Kidney tubule cell (primary cell): ENCODE data around the gene EPDR1.
A peak's percentile ranks its signal among the peaks of the same experiment; 100 is the strongest.

Experiments used
- DNase-seq: peaks from one replicate; pipeline ENCODE4 v3.0.0-alpha.2; 2018; ENCODE audit warnings: low spot score

Gene EPDR1

DNA sequence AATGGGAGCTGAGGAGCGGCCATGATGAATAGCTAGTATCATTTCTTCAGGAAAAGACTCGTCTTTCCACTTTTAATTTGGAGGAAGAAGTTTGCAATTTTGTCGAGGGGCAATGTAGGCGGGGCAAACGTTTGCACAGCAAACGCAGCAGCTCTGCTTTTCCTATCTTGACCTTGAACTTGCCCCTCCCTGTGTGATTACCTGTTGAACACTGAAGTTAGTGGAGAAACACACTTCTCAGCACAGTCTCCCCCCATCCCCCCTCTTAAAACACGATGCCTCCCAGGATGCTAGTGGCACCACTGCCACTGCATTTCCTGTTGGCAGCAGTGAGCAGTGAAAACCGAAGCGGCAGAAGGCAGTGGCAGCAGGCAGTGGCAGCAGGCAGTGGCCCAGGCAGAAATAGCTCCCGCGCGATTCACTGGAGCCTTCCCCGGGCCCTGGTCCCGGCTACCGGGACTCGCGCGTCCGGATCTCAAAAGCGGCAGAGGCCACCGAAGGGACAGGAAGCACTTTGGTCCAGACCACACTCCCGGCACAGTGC, at the start of gene EPDR1:
EPDR1 (plus strand) TSS at position 336 of the 544 bp plus-strand sequence. CDS start 300 bp downstream, outside the sequence.
- DNase-seq, result peak; percentile 84

DNA sequence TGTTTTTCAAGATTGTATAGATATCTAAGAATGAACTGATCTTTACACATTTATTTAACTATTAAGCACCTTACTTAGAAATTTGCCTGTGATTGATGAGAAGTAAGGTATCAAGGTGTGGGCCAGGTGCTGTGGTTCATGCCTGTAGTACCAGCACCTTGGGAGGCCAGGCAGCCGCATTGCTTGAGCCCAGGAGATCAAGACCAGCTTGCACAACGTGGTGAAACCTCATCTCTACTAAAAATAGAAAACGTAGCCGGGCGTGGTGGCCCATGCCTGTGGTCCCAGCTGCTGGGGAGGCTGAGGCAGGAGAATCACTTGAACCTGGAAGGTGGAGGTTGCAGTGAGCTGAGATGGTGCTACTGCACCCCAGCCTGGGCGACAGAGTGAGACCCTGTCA, 38.4 kb upstream of the EPDR1 start:
- no peak for DNase-seq

DNA sequence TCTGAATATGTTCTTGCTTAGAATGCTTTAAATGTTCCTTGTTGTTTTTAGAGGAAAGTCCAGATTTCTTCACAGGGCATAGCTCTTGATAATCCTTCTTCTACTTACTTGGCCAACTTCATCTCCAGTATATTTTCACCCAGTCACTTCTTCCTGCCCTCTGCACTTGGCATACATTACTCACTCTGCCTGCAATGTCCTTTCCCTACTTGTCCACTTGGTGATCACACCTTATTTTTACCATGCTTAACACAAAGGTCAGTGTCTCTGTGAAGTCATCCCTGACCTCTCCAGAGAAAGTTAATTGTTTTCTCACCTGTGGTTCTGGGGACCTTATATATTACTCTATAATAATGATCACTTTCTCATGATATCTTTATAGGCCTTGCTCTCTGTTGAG, 27.1 kb upstream of the EPDR1 start:
- peak; percentile 58 for DNase-seq

DNA sequence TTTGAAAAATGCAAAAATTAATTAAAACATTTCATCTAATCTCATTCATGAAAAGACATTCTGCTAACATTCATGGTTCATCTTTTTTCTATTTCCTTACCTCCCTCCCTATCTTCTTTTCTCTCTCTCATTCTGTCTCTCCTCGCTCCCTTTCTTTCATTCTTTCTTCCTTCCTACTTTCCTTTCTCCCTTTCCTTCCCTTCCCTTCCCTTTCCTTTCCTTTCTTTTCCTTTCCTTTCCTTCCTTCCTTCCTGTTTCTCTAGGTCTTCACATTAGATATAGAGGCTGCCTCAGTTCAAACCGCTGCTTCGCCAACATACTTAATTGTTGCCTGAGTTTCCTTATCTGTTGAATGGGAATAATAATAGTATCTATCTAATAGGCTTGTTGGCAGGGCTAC, 25.8 kb upstream of the EPDR1 start:
- DNase-seq, result no peak

DNA sequence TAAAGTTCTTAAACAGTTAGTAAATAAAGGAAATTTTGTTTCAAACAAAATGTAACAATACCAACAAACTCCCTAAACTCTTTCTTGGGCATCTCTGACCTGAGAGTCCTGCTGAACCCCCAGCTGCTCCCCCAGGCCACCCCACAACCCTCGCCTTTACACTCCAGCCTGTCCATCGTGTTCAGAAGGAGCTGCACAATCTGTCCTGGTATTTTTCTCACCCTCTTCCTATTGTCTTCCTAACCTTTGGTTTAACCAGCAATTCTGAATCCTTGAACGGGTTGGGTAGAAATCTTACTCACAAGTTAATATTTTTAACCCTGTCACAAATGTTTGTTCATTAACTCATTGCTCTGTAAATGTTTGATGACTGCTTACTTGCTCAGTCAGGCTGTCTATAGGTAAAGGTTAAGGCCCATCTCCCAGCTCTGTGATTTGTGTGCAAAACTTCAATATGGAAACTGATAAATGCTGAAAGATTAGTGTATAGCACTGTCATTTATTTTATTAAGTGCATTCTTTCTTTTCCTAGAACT, 20.7 kb upstream of the EPDR1 start:
- DNase-seq, result peak; percentile 84

DNA sequence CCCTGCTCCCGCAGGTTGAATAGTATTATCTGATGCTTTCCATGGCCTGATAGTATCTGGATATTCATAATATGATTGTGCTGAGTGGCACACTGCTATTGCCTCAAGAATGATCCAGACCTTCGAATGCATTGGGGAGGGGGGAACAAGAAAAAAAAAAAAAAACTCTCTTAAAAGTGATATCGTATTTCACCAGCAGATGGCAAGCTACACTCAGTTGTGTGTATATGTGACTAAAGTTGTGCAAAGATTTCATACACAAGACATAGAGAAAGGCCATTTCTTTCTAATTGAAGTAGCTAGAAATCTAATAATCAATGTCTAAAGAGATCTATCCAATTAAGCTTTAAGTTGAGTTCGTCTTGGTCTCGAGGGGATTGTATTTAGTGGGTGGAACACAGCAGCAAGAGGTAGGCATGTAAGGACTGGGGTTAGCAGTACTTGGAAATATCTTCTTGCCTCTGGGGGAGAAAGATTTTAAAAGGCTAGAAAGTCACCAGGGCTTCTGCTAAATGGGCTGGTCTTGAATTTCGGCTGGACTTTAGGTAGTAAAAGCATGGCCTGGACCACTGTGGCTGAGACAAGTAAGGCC, 19.1 kb upstream of the EPDR1 start:
- peak; percentile 62 for DNase-seq

DNA sequence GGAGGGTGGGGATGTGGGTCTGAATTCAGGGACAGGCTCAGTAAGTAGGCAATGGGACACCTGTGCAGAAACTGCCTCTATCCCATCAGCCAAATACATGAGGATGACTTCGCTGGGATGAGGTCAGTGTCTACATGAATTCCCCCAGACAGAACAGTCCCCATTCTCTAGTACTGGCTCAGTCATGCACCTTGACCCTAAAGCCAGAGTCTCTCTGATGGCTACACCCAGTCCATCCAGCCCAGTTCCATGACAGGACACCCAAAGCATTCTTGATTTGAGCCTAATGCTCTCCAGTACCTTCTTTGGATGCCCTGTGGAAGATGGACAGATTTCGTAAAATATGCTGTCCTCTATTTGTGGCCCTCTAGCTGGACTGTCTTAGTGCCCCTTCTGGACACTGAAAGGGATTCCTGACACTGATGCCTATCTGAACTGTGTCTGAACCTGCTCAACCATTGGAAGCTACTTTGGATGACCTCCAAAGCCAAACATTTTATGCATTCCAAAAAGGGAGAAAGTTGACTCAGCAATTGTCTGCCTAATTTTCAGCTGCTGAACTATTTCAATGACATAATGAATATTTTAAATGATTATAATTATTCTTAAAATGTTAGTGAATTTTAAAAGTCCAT, 18.4 kb upstream of the EPDR1 start:
- DNase-seq, result peak; percentile 74

DNA sequence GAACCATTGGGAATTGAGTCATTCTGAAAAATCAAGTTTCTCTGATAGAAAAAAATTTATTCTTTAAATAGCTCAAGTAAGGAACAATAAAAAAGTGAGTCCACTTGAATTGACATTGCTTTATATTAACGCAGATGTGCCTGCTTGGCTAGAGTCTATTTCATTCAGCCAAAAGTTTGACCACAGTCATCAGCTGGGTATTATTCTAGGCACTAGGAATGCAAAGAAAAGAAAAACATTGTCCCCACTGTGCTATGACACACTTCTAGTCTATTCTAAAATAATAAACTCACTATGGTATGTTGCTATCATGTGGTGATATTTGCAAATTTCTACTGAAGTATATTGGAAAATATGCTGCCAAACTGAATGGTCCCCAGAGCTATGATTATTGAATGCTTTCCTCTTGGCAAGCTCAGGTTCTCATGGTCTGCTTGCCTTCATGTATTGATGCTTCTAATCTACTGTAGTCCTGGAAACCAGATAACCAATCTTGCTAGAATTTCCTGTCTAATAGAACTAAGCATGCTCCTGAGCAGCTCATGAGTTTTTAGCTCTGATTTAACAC, 12.1 kb upstream of the EPDR1 start:
- DNase-seq, result peak; percentile 28

DNA sequence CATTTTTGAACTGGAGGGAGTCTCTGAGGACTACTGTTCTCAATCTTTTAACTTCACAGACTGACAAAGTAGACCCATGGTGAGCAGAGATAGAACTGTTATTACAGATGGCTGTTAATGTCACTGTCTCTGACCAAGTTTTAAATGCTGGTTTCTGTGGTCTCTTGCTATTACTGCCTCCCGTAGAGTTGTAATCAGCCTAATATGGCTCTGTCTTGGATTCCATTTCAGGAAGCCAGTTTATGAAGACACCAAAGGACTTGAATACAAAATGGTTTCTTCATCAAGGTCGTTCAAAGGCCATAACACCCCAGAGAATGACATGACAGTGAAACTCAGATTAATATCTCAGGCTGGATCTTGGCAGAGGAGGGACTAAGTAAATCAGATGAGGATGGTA, 7.7 kb upstream of the EPDR1 start:
- no peak for DNase-seq

DNA sequence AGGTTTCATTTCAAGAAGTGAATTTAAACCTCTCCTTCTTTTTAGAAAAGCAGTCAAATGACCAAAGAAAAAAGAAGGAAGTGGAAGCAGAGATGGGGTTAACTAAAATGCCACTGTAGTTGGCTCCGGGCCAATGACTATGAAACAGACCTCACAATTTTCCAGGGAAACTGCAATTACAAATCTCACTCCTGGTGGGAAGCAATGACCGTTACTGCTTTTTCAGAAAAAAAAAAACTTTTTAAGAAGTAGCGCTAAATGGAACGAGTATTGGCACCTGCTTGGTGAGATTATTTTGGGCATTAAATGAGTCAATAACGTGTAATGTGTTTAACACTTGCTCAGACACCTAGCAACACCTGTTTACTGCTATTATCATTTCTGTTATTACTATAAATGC, 5.0 kb upstream of the EPDR1 start:
- peak; percentile 31 for DNase-seq

DNA sequence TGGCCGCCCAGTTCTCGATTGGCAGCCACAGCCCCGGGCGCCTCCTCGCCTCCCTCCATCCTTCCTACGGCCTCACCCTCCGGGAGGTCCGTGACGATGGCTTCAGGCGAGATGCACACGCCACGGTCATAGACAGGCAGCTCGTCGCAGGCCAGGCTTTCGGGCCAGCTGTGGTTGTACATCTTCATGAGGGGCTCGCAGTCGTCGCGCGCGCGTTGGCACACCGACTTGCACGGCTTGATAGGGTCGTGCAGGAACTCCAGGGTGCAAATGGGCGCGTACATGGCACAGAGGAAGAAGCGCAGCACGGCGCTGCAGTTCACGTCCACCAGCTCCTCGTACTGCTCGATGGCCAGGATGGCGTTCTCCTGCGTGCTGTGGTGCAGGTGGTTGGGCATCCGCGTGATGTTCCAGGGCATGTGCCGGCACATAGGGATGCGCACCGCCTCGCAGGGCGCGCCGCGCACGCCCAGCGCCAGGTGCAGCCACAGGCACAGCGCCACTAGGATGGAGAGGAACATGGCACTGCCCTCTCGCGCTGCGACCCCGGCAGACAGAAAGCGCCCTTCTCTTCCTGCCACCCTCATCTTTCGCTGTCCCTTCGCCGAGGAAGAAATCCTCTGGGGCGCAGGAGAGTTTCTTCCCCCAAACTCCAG, 4.3 kb upstream of the EPDR1 start:
- DNase-seq, result peak; percentile 25

DNA sequence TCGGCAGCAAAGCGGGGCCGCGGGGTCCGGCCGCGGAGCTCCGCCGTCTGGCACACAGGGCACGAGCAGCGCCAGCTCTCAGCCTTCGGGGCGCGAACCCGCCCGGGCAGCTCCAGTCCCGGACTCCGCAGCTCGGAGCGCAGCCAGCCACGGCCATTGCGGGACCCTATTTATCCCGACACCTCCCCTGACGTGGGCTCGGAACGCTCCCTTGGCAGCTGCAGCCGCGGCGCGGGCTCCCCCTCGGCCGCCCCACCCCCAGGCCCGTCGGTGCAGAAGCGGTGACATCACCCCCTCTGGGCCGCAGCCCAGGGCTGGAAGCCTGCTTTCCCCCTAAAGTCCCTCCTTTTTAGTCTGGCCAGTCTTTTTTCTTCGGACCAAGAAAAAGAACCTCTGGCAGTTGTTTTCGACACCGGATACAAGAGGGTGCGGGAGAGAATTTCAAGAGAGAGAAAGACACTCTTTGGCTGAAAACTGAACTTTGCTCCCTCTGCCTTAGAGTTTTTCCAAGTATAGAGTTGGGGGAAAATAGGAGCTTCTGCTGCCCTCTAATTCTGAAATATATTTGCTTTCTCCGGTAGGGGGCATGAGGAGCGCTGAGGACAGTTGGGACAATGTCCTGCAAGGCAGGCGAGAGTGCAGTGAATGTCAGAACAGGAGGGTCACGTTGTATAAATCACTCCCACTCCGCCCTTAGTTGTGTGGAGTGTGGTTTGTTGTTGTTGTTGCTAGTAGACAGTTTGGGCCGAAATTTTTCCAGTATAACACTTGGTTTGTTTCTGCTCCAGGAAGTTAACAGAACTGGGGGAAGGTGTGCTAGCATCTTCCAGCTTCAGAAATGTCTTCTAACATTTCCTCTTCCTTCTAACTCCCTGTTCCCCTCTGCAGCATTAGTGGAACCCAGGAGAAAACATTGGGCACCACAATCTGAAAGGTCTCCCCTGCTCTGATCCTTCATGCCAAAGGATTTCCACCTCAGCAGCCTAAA, 3.5 kb upstream of the EPDR1 start, which contains the start of gene SFRP4:
SFRP4 (minus strand) TSS at position 145 of the 988 bp plus-strand sequence. CDS start 280 bp downstream, outside the sequence.
- DNase-seq, result peak; percentile 76

DNA sequence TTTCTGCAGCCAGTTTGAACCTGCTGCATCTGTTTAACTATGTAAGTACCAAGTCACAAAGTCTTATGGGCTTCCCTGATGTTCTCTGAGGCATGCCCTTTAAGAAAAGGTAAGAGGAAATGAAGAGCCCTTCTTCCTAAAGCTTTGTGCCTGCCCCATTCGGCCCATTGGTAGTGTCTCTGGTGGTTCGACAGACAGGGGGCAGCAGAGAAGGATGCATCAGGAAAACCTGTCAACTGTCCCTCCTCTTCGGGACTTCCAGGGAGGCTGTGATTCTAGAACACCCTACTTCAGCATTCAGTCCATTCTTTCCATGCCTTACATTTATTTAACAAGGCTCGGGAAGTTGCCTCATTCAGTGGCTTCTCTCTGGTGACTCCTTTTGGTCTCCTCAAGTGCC, 1.9 kb upstream of the EPDR1 start:
- no peak for DNase-seq

DNA sequence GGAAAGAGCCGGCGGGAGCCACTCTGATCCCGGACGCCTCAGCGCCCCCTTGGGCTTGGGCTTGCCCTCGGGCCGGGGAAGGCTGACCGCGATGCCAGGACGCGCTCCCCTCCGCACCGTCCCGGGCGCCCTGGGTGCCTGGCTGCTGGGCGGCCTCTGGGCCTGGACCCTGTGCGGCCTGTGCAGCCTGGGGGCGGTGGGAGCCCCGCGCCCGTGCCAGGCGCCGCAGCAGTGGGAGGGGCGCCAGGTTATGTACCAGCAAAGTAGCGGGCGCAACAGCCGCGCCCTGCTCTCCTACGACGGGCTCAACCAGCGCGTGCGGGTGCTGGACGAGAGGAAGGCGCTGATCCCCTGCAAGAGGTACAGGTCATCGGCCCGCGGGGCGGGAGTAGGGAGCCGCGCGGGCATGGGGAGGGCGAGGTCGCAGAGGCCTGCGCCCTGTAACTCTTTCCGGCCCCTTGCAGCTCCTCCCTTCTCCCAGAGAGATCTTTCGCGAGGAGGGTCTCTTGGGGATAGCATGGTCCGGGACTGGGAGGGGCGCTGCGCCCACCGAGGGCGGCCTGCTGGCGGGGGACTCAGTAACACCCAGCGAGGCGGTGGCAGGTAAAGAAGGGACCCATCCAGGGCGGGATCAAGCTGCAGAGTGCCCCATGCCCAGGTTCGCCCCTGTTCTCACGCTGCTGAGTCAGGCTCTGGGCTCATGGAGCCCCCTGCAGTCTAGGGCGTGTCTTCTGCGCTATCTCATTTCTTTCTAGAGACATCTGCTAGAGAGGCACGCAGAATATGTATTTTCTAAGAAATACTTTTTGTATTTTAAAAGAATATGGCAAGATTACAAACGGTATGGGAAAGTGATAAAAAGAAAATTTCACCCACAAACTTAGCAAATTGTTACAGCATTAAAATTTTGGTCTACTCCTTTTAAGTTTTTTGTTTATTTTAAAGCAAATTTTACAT, 687 bp downstream of the EPDR1 start:
- DNase-seq, result peak; percentile 63

DNA sequence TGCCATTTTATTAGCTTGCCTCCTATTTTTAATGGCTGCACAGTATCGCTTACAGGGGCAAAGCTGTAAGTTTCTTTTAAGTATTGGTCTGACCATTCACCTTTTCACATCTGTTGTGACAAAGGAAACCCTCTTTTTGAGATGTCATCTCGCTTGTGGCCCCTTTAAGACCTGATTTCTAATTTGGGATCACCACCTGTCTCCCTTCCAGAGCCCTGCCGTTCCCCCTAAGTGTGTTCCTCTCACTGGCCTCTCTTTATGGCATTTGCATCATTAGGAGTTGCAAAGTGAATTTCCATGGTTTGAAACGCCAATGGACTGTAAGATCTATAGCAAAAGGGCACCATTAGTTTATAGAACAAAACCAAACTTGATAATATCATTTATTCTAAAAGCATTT, 1.4 kb downstream of the EPDR1 start:
- no peak for DNase-seq

DNA sequence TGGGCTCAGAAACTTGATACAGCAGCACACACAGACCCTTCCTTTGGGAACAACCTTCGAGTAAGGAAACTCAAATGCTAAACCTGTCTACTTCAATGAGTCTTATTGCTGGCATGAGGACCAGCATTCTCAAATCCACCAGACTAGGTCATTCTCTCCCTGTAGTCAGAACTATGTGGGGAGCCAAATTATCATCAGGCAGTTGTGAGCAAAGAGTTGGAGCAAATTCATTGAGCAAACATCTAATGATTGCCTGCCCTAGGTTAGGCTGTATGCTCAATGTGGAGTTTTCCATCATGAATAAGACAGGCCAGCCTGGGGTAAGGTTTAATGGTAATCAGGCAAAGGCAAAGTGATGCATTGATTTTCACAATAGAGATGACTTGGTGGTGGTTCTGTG, 3.6 kb downstream of the EPDR1 start:
- DNase-seq, result no peak

DNA sequence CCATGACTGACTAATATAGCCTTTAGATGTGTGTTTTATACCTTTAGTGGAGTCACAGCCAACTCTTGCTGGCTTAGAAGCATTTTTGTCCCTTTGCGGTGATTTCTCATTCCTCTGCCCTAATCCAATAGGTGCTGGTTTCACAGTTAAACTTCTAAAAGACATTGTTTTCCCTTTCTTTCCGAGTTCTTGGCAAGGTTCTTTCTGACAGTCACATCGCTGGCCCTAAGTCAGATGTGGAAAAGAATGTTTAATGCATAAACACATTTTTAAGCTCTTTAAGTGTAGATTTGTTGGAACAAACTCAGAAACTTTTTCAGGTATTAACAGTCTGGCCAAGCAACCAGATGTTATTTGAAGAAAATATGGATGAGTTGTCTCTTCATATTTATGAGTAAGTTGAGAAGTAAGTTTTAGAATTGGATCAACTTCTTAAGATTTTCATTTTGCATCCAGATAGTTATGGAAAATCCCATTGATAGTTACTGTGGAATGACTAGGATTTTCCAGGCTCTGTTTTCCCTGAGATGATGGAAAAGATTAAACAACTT, 4.1 kb downstream of the EPDR1 start:
- DNase-seq, result no peak

DNA sequence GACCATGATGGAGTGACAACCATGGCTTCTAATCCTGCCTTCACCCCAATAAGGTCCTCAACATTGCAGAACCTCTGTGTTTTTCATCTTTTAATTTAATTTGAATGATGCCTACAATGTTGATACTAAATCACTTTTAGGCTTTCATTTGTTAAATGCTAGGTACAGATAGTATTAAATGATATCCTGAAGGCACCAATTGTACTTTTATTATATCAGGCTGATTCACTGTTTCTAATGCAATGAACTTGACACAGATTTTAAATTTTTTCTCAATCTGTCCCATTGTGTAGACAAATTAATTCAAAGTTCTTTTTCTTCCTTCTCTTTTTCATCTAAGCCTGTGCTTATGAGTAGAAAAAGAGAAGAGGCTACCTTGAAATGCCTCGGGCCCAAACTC, 5.2 kb downstream of the EPDR1 start:
- DNase-seq, result no peak

DNA sequence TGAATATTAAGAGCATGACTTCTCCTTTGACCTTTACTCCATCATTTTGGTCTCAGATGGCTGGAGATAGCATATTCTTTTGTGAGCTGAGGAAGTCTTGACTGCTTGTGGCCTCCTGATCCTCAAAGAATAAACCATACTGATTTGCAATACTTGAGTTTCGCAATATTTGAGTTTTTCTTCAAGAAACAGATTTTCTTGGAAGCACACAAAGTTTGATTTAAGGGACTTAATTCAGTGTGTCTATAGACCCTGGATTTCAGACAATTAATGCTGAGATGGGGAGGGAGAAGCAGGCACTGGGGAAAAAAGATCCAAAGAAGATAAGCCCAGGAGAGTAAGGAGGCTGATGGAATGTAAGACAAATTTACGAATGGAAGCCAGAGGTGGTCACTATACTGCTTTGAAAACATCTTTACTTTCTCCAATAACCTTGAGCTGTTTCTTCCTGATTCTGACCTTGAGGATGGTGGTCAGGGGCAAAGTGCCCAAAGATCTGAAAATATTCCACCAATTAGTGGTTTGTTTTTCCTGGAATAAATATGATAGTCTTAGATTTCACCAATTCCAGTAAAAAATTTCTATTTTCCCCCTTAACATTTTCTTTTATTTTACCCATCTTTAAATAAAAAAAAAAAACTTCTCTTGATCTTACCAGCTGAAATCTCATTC, 7.5 kb downstream of the EPDR1 start:
- no peak for DNase-seq
